ENCODE results near the gene USP44.

- TF ChIP-seq CTCF (IDR thresholded peaks at IDR 0.05): no peak
- TF ChIP-seq POLR2A (IDR thresholded peaks at IDR 0.05): no peak
Observed at GRCh38 chr12:95470300-95470699, 81.0 kb downstream of the USP44 start.

All from heart left ventricle (tissue), 13 donors.